Right lung (tissue), 10 donors: ENCODE data around the gene PYGL. TPM values are rescaled to one million over a fixed set of nuclear protein-coding genes. Genes with fewer than 3 reads are reported as not detected.
"Not testable (repeated sequence)": the region's sequence is repeated elsewhere in the genome, so short reads cannot be mapped to it uniquely, and the experiment has no call there.

Experiments
- DNase-seq, 2 donors: peaks; one replicate each; pipeline ENCODE4 v3.0.0-alpha.2; 2013
- long read RNA-seq, 8 donors: transcript quantifications; one replicate each; lab custom pipeline, GENCODE V29; 2026
- polyA plus RNA-seq, 5 donors: library from polyadenylated mRNA; unstranded; fragments of 120-200 nt; gene quantifications; one replicate each; pipeline versions ENCODE4 v1.2.1 to v1.2.3, GENCODE V29; 2013; ENCODE audit warnings: inconsistent platforms in 1 of 5, low replicate concordance in 1 of 5; ENCODE audit not compliant: insufficient read length in 5 of 5, insufficient read depth in 1 of 5

PYGL gene
- polyA plus RNA-seq = 10 to 100 TPM; 12.7 to 21.2 (median 18.1) TPM
- long read RNA-seq, donor 1, partial matches to known transcripts = 0 of 2 reads
- long read RNA-seq, donor 1, other reads (novel, unspliced or antisense) = 0 of 2 reads
- long read RNA-seq, donor 2 = 0 reads
- long read RNA-seq, donor 3, partial matches to known transcripts = 0 of 2 reads
- long read RNA-seq, donor 3, other reads (novel, unspliced or antisense) = 0 of 2 reads
- long read RNA-seq, donor 4, partial matches to known transcripts = 0 of 1 reads
- long read RNA-seq, donor 4, other reads (novel, unspliced or antisense) = 0 of 1 reads
- long read RNA-seq, donor 5, partial matches to known transcripts = 0 of 1 reads
- long read RNA-seq, donor 5, other reads (novel, unspliced or antisense) = 0 of 1 reads
- long read RNA-seq, donor 6, partial matches to known transcripts = 0 of 2 reads
- long read RNA-seq, donor 6, other reads (novel, unspliced or antisense) = 0 of 2 reads
- long read RNA-seq, donor 7, partial matches to known transcripts = 0 of 1 reads
- long read RNA-seq, donor 7, other reads (novel, unspliced or antisense) = 0 of 1 reads
- long read RNA-seq, donor 8, partial matches to known transcripts = 0 of 1 reads
- long read RNA-seq, donor 8, other reads (novel, unspliced or antisense) = 0 of 1 reads

DNA sequence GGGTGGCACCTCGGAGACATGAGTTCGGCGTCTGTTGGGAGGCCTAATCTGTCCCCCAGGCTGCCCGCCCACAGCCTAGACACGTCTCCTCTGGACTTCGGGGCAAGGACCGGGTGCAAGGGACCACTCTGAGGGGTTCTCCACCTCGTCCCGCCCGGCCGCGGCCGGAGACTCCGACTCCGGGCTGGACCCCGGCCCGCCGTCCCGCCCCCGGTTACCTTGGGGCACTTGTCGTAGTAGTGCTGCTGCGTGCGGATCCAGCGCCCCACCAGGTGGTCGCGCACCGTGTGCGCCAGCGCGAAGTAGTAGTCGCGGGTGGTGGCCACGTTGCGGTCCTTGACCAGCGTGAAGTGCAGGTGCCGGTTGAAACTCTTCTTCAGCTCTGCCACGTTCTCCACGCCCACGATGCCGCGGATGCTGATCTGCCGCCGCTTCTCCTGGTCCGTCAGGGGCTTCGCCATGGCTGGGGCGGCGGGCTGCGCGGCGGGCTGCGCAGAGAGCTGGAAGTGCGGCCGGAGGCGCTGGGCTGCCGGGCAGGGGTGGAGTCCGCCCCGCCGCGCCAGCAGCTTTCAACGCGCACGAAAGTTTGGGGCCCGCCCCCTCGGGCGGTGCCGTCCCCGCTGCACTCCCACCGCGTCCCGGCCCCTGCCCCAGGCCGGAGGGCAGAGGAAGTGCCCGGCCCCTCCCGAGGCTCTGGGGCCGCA lies at the start of gene PYGL:
TSS of gene PYGL (minus strand) at position 541 of the 704 bp plus-strand sequence. CDS start at position 461, 80 bp downstream.
- peak; percentile 69 to 74 for DNase-seq

DNA sequence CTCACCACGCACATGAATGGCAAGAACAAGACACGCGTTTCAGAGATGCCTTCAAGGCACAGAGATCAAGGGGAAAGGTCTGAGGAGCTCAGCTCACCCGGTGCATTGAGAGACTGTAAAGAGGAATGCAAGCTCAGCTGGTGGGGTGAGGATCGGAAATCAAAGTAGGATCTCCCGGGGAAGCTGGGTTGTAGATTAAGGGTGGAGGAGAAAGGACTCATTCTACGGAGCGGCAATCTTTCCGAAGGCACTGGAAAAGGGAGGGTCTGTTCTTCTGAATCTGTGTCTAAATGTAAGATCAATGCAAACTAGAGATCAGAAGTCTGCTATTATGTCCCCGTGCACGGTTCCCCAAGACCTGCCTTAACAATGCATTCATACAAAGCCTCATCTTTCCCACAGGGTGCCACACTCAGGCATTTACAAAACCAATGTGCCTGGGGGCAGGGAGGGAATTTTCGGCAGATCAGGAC lies 41.6 kb upstream of the PYGL start:
- no peak for DNase-seq

DNA sequence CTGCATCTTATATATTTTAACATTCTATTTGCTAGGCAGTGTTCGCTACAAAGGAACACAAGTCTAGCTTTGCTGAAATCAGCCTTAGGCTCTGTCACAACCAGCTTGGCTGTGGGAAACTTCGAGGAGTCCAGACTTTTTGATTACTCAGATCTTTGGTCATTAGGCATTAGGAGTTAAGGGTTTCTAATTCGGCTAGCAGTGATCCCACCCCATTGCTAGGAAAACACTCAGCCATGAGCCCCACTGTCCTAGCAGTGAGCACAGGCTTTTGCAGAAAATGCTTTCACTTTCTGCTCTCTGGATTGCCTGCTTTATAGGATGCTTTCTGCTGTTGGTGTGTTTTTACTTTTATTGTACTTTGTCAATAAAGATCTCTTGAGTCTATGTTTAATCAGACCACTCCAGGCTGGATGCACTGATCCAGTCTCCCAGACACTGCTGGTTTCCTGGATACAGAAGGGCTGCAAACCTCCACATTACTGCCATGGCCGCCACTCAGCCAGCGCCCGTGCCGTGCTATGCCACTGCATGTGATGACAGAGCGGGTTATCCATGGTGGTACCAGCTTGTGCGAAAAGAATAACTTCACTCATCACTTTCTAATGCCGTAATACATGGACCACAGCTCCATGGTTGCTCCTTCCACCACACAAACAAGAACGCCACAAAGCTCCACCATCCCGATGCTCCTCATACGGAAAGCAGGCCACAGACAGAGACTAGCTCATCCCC lies 41.0 kb upstream of the PYGL start:
- no peak for DNase-seq

DNA sequence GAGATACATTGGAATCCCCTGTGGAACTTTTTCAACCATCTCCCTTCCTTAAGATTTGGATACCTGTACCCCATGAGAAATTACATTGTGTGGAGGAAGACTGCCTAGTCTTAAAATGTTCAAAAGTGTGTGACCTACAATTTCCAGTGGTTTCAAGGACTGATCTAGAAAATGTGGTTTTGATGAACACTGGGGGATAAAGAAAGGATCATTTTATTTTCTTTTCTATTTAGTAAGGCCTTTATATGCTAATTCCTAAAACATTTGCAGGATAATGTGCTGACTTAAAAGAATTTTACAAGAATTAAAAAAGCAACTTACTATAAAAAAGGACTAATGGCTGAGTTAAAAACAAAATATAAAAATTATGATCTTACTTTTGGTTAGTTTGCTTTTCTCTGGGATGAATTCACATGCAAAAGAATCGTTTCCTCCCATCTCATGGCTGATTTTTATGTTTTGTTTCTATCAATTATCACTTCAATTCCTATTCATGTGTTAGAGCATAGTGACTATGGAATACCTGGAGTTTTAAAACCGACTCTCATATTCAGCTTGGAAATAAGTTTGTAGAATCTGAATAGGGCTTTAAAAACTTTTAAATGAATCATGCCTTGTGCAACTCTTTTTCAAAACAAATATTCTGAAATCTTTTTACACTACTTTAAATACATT lies 39.9 kb upstream of the PYGL start:
- DNase-seq = no peak

DNA sequence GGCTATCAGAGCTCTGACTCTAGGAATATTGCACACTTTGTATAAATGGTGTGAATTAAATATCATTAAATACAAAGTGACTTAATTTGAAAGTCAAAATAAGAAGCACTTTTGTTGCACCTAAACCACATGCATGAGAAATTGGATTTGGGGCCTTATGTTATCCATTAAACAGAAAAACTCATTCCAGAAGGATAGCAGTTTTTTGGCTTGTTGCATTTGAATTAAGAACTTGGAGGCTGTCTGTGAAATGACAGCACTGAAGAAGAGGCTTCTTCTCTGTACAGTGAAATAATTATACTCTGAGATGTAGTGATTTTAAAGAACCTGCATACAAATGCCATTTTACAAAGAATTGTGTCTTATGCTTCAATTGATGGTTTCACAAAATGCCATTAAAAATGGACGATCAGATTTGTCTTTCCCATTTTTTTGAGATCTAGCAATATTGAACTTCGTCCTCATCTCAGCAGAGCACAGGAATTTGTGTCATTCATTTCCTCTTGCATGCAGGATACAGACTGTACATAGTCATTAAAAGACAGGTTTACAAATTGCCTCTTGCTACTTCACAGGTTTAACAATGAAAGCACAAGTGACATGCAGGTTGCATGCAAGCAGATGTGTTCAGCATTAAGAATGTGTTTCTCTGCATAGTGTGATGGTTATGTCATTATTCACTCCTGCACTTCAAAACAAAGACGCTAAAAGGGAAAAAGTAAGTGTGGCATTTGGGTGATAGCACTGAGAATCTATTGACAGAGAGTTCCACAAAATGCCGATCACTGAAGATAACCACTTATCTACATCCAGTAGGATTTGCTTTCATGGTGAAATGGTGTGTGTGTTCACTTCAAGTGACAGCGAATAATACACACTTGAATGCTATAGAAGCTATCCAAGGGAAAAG lies 35.9 kb upstream of the PYGL start:
- no peak for DNase-seq

DNA sequence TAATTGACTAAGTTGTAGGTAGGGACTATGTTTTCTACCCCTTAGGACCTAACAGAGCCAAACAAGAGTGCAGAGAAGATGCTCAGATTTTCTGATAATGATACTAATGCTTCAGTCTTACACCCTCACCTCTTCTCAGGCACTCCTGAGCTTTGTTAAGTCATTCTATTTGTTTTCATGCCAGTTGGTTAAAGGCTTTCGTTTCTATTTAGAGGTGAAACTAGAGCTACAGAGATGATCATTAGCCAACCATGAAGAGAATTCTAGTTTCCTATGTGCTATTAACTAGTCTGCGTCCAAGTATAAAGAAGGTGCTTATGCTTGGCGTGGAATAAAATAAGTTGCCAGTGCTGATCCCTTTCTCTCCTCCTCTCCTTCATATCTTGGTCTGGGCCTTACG lies 34.6 kb upstream of the PYGL start:
- DNase-seq = no peak

DNA sequence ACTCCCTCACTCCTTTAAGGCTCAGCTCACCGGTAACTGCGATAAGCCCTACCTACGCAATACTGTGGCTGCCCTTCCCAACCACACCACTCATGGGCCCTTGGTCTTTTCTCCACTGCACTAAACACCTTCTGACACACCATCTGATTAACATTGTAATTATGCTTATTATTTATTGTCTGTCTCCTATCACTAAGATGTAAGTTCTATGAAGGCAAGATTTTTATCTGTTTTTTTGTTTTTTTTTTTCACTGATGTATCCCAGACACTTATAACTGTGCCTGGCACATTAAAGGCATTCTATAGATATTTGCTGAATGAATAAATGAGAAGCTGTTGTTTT lies 34.2 kb upstream of the PYGL start:
- DNase-seq = no peak

DNA sequence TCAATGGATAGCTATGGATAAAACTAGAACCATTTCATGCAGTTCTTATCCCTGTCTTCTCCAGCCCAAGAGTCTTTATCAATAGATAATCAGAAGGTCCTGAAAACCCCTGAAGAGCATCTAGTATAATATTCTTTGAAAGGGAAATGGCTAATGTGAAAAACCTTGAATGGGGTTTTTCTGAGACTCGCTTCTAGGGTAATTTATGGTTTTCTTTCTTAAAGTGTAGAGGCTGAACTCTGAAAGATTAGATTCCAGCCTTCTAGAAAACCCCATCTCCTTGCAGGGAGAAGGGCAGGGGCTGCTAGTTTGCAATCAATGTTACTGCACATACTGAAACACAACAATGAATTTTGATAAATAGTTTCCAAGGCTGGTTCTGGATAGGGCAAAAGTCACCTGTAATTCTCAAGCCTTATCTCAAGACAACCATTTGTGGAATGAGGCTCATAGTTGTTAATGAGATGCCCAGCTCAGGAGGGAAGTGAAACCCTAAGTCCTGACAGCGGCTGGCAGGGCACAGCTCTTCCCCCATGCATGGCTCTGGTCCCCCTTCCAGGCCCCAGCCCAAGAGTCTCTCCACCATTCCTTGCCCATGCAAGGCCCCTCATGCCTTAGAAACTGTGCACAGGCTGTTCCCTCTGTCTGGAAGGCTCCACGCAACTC lies 33.7 kb upstream of the PYGL start:
- DNase-seq = no peak

DNA sequence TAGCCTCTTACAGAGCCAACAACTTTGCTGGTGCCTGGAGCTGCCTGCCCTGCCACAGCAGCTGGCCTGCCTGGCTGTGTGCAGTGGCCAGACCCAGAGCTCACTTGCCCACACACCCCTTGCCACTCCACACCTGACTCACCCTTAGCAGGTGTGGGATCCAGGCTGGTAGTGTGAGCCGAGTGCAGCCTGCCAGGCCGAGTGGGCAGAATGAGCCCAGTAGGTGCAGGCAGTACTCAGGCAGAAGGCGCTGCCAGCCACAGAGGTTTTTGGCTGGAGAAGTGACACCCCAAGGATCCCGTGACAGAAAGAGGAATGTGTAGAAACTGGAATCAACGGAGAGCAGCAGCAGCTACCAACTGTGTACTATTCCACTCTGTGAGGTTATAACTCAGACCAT lies 29.8 kb upstream of the PYGL start:
- no peak for DNase-seq

DNA sequence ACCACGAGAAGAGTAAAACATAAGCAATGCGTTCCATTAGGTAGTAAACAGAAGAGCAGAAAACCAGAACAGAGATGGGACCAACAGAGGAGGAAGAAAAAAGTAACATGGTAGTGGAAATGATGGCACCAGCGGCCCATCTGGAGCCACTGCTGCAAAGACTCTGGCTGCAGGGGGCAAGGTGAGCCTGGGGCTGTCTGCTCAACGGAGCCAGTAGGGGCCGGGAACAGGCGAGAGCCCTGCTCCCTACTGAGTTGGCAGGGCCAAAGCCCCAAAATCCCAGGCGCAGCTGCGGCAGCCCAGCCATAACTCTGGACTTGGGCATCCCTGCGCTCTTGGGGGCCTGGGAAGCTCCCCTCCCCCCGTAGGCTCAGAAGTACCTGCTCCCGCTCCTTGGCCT lies 28.5 kb upstream of the PYGL start:
- no peak for DNase-seq

DNA sequence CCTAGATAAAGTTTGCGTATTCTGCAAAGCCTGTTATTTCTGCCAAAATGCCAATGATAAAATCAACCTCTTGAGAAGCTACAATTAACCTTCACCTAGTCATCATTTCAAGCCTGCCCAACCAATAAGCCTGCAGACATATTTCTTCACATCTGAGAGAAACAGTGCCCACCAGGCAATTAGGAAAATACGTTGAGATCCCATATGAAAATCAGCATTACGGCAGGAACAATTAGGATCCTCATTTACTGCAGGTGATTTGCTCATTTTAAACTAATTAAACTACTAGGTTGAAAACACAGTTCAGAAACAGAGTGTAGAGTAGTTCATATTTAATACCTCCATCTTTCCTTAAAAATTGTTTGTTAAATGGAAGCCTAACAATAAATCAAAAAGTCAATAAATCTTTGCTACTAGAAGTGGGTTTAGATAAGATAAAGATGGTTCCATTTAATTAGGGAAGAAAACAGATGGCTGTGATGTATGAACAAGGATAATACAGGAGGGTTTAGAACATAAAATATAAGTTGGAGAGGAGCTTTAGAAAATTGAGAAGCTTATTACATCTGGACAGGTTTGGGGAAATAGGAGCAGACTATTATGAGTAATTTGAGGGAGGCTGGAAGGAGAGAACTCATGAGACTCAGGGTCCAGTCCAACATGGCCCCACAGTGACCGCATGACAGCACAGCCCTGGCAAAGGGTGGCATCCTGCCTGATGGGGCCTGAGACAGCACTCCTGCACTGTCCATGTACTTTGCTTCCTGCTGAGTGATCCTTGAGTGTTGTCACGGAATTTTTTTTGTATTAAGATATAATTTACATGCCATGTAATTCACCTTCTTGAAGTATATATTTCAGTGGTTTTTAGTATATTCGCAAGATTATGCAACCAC lies 26.9 kb upstream of the PYGL start:
- DNase-seq = no peak

DNA sequence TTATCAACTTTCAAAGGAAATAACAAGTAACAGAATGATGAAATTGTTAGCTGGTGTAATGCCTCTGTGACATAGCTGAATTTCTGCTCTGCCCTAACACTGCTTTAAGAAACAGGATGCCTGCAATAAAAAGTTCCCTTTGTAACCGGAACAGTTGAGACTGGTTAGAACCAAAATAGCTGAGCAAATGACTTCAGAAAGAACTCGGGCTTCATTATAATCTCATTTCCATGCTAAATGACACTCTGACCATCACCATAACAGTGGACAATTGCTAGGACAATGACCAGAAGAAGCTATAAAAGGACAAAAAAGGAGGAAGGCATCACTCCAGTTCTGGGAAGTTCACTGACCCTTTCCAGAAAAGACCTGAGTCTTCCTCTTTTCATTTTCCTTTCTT lies 23.5 kb upstream of the PYGL start:
- no peak for DNase-seq

DNA sequence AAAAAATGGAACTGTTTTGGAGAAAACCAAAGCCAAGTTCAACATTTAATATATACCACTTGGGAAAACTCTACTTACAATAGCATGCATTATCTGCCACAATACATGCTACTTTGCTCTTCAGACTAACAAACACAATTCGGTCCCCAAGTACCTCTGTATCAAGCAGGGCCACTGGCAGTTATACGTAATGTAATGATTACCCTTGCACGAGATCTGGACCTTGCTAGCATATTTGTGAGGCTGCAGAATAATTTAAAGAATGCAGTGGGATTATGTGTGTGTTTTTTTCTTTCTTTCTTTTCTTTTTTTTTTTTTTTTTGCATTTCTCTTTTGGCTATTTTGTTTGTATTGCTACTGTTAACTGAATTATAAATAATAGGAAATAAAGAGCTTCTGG lies 22.8 kb upstream of the PYGL start:
- DNase-seq = no peak

DNA sequence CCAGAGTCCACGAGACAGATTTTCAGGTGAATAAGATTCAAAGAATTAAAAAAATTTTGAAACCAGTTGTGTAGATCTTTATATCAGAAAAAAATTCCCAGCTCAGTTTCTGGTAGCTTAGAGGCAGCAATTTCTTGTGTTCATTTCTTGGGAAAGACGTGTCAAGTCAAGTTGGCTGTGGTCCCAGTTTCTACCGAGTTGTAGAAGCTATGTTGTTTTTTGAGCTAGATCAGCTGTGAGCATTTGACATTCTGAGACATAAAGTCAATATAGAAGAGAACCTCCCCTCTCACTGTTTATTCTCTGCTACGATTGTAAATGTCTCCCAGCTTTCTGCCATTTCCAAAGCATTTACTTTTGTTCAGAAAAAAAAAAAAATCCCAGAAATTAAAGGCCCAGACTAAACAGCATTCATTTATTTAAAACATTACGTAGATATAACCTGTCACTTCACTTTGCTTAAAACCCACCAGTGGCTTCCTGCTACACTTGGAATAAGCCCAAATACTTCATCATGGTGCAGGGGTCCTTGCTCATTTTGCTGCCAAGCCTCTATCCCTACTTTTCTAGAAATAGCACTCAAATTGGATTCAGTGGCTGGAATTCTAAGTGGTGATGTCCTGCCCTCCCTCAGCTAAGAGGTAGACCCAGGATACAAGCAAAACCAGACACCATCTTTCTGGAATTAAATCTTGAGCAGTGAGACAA lies 20.6 kb upstream of the PYGL start:
- DNase-seq = peak; percentile 95 to 96

DNA sequence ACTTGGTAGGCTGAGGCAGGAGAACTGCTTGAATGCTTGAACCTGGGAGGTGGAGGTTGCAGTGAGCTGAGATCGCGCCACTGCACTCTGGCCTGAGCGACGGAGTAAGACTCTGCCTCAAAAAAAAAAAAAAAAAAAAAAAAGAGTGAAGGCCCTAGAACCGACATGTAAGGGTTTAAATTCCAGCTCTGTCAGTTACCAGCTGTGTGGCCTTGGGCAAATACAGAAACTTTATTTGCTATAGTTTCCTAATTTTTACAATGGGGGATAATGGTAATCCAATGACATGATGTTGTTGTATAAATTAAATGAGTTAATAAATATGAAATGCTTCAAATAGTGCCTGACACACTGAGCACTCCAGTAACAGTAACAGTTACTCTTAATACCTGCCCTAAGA lies 19.6 kb upstream of the PYGL start:
- DNase-seq = no peak

DNA sequence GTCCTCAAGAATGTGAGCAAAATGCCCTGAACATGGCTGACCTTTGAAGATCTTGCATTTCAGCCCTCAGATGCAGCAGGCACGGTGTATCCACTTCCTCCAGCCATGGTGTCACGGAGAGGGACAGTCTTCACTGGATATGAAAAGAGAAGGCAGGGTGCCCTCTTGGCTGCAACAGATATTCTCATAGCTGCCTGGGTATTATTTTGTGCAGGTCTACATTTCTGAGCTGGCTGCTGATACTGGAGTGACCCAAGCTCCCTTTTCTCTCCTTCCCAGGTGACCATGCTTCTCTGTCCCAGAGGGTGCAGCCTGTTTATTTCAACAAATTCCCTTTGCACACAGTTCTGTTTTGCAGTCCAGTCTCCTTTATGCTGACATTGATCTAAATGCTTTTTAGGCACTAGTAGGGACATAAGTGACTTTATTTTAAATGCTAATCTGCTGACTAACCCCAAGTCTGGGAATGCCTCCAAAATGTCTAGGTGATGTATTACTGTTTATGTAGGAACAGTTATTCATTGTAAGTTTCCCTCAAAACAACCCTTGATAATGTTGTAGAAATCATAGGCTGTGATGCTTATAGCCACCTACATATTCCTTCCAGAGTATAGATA lies 17.4 kb upstream of the PYGL start:
- peak; percentile 86 to 87 for DNase-seq

DNA sequence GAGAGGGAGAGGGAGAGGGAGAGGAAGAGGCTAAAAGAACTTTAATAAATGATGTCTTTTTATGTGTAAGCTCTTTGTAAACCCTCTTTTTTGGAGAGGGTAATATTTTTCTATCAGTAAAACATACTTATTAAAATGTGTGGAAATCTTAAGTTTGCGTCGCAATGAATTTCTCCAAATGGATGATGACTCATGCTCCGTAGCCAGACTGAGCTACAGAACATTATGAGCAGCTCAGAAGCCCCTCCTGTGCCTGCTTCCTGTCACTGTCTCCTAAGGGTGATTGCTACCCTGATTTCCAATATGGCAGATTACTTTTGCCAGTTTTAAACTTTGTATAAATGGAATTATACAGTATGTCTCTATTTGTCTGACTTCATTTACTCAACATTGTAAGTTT lies 13.0 kb upstream of the PYGL start:
- no peak for DNase-seq

DNA sequence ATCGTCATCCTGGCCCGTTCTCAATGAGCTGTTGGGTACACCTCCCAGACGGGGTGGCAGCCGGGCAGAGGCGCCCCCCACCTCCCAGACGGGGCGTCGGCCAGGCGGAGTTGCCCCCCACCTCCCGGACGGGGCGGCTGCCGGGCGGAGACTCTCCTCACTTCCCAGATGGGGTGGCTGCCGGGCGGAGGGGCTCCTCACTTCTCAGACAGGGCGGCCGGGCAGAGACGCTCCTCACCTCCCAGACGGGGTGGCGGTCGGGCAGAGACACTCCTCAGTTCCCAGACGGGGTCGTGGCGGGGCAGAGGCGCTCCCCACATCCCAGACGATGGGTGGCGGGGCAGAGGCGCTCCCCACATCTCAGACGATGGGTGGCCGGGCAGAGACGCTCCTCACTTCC lies 12.1 kb upstream of the PYGL start:
- not testable (repeated sequence) for DNase-seq
